DND-41 (cell line): Measurements from ENCODE around the gene DCAF7.

Source experiments
- EZH2 ChIP-seq: IDR thresholded peaks from 3 replicates; pipeline ENCODE4 v1.6.1; 2012; ENCODE audit warnings: borderline replicate concordance, low read depth, mild to moderate bottlenecking, moderate library complexity, low read length, inconsistent platforms; ENCODE audit not compliant: severe bottlenecking
- TF ChIP-seq, protein P1 (sequence below): IDR thresholded peaks from 2 replicates; pipeline ENCODE4 v1.5.1; 2012; ENCODE audit warnings: borderline replicate concordance, low read length, moderate library complexity, mild to moderate bottlenecking; ENCODE audit not compliant: poor library complexity, severe bottlenecking; ENCODE audit errors: extremely low read depth

DNA sequence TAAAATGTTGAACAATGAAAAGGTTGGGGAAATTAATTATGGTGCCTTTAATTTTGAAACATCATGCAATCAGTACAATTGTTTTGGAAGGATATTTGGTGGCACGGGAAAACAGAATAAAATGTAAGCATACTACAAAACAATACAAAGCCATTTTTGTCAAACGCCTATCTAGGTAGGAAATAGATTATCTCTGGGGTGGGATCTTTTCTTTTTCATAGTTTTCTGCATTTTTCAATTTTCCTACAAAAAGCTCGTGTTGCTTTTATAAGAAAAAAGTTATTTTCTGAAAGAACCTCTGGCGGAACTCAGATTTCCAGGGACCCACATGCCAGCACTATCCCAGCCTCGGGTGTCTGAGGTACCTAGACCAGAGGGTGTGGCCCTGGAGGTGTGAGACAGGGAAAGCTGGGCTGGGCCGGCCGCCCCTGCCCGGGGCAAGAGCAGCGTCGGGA lies 71.0 kb downstream of the DCAF7 start:
- TF ChIP-seq, protein P1, sequence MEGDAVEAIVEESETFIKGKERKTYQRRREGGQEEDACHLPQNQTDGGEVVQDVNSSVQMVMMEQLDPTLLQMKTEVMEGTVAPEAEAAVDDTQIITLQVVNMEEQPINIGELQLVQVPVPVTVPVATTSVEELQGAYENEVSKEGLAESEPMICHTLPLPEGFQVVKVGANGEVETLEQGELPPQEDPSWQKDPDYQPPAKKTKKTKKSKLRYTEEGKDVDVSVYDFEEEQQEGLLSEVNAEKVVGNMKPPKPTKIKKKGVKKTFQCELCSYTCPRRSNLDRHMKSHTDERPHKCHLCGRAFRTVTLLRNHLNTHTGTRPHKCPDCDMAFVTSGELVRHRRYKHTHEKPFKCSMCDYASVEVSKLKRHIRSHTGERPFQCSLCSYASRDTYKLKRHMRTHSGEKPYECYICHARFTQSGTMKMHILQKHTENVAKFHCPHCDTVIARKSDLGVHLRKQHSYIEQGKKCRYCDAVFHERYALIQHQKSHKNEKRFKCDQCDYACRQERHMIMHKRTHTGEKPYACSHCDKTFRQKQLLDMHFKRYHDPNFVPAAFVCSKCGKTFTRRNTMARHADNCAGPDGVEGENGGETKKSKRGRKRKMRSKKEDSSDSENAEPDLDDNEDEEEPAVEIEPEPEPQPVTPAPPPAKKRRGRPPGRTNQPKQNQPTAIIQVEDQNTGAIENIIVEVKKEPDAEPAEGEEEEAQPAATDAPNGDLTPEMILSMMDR, result no peak
- TF ChIP-seq EZH2, result no peak
